ENCODE data around the gene GCGR.

- TF ChIP-seq CTCF (IDR thresholded peaks at IDR 0.05) (no peak), TCF7L2 (IDR thresholded peaks at IDR 0.05; ENCODE audit: low read depth, low read length) (no peak), REST (IDR thresholded peaks at IDR 0.05; ENCODE audit: insufficient read depth in 1 of 2, low read depth in 2 of 2, low read length in 1 of 2) (no peak), POLR2AphosphoS5 (IDR thresholded peaks at IDR 0.05; ENCODE audit: low read depth, low read length) (no peak; the same call in 1 of the 2 replicates), SIN3A (IDR thresholded peaks at IDR 0.05; ENCODE audit: borderline replicate concordance, insufficient read depth, low read depth, low read length) (no peak)
Observed at GRCh38 chr17:81821147-81821546, 17.2 kb downstream of the GCGR start.

All from Panc1 (cell line).